ENCODE measurements around the gene PNMA6F.
"Not testable (repeated sequence)": the region's sequence is repeated elsewhere in the genome, so short reads cannot be mapped to it uniquely, and the experiment has no call there.

PNMA6F gene

DNA sequence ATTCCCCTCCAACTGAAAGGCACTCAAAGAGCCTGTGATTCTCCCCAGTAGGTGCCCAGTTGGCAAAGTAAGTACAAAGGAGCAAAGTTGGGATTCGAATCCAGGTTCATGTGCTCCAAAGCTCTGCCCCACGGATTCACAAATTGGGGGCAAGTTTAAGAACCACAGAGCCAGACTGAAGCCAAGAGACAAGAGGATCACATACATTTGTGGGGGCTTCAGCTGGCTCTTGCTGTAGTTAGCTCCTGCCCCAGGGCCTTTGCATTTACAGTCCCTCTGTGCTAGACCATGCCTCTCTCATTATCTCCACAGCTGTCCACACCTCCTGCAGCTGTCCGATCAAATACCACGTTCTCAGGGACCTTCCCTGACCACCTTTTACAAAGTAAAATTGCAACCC is 18.8 kb downstream of the PNMA6F start:
- no peak for DNase-seq (ENCODE audit: low read depth)

DNA sequence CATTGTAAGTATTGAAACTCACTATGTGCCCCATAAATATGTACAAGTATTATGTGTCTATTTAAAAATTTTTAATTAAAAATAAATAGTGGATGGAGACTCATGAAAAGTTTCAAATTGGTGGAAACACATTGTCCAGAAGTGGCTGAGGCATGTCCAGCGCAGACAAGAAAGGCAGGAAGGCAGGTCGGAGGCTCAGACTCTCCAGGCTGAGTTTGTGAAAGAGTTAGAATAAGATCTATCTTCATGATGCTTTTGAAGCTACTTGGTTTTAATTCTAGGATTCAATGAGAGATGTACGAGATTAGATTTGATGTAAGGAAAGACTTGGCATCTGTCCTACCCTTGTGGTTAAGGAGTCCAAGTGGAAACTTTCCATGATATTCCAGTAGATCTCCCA is 19.8 kb downstream of the PNMA6F start:
- no peak for DNase-seq (ENCODE audit: low read depth)

DNA sequence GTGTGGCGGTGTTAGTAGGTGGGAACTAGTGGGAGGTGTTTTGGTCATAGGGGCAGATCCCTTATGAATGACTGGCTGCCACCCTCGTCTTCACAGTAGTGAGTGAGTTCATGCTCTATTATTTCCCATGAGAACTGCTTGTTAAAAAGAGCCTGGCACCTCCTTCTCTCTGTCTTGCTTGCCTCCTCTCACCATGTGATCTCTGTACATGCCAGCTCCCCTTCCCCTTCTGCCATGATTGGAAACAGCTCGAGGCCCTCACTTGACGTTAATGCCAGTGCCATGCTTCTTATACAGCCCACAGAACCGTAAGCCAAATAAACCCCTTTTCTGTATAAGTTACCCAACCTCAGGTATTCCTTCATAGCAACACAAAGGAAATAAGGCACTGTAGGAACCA is 21.7 kb downstream of the PNMA6F start:
- DNase-seq (ENCODE audit: low read depth): no peak

DNA sequence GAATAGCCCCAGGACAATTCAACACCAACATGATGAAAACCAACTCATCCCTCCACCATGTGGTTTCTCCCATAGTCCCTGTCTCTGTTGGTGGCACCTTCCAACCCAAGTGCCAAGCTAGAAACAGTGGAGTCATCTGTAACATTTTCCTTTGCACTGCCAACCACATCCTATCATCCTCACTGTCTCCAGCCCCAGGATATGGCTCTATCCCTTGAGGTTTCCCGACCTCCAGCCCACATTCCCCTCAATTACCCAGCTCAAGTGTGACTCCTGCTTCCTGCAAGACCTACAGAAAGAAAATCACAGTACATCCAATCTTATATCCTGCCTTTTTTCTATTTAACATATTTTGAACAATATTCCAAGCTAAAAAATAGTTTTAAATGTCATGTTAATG is 24.2 kb downstream of the PNMA6F start:
- DNase-seq (ENCODE audit: low read depth): no peak

GRCh38 chrX:153293485-153294071 is 28.0 kb downstream of the PNMA6F start:
- not testable (repeated sequence) for DNase-seq (ENCODE audit: low read depth)

DNA sequence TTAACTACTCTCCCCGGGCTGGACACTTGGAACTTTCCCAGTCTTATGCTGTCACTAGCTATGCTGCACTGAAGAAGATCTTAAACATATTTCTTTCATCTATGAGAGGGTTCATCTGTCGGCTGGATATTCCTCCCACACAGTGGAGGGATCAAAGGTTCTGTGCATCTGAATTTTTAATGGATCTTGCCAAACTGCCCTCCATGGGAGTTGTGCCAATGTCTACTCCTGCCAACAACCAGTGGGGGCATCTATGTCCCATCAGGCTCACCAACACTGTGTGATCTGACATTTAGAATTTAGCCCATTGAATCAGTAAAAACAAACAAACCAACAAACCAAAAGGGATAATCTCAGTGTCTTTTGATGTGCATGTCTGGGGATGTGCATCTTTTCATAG is 32.8 kb downstream of the PNMA6F start:
- DNase-seq (ENCODE audit: low read depth): not testable (repeated sequence)

- DNase-seq (ENCODE audit: low read depth): not testable (repeated sequence)
Measured at GRCh38 chrX:153285678-153286077, 35.9 kb downstream of the PNMA6F start.

DNA sequence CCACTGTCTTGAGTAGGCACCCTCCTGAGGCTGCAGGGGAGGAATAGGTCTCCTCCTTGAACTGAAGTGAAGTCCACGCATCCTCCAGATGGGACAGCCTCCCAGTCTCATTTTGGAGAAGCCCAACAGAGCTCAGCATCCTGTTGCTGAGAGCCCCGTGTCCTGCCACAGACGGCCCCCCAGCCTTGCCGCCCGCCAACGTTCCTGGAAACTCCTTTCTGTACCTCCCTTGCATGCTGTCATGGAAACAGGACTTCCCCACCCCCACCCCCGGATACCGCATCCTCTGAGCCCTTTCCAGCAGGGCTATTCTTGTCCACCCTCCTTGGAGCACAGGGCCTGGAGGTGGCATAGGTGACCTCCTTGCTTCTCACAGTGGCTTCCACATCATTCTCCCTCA is 37.6 kb downstream of the PNMA6F start:
- not testable (repeated sequence) for DNase-seq (ENCODE audit: low read depth)

DNA sequence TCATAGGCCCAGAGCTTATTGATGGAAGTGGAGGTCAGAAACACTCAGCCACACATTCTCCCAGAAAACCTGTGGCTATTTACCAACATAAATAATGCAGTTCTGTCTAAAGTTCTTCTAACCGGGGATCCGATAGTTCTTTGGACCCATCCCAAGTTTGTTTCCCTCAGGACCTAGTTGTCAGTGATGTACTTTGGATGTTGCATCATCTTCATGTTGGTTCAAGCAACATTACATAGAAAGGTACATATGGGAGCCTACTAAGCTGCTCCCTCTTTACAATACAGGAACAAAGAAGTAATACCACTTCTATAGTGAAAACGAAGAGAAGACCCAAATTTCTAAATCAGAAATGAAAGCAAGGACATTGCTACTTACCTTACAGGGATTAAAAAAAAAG is 39.8 kb downstream of the PNMA6F start:
- not testable (repeated sequence) for DNase-seq (ENCODE audit: low read depth)

GRCh38 chrX:153279304-153279703 is 42.3 kb downstream of the PNMA6F start:
- not testable (repeated sequence) for DNase-seq (ENCODE audit: low read depth)

DNA sequence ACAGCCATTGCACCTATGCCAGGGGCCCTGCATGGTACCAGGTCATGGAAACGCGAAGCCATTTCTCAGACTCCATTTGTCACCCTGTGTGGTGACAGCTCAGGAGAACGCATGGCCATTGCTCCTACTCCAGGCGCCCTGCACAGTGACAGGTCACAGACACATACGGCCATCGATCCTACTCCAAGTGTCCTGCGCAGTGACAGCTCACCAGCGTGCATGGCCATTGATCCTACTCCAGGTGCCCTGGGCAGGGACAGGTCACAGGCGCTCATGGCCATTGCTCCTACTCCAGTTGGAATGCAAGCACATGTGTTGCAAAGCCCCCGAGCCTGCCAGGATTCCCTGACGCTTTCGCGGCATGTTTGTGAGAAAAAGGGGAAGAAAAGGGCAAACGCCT is 45.5 kb downstream of the PNMA6F start:
- DNase-seq (ENCODE audit: low read depth): not testable (repeated sequence)

GRCh38 chrX:153275418-153275817 is 46.1 kb downstream of the PNMA6F start:
- not testable (repeated sequence) for DNase-seq (ENCODE audit: low read depth)

DNA sequence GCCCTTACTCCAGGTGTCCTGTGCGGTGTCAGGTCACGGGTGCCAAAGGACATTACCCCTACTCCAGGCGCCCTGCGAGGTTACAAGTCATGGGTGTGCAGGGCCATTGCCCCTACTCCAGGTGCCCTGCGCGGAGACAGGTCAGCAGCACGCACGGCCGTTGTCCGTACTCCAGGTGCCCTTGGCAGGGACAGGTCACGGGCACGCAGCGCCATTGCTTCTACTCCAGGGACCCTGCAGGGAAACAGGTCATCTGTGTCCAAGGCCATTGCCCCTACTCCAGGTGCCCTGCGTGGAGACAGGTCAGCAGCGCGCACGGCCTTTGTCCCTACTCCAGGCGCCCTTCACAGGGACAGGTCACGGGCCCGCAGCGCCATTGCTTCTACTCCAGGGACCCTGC is 49.0 kb downstream of the PNMA6F start:
- DNase-seq (ENCODE audit: low read depth): not testable (repeated sequence)

DNA sequence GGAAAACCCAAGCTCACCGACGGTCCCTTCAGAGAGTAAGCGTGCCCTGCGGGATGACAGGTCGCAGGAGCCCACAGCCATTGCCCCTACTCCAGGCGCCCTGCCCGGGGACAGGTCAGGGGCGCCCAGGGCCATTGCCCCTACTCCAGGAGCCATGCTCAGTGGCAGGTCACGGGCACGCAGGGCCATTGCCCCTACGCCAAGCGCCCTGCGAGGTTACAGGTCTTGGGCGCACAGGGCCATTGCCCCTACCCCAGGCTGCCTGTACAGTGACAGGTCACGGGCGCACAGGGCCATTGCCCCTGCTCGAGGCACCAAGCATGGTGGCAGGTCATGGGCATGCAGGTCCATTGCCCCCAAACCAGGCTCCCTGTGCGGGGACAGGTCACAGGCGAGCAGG is 49.5 kb downstream of the PNMA6F start:
- not testable (repeated sequence) for DNase-seq (ENCODE audit: low read depth)

Measured in stimulated activated CD8-positive, alpha-beta memory T cell treated with anti-CD3 and anti-CD28 coated beads, Interleukin-15, amount 100 ng/mL, for 1 hour (primary cell).